Measurements from ENCODE around the gene LIPG.

DNA sequence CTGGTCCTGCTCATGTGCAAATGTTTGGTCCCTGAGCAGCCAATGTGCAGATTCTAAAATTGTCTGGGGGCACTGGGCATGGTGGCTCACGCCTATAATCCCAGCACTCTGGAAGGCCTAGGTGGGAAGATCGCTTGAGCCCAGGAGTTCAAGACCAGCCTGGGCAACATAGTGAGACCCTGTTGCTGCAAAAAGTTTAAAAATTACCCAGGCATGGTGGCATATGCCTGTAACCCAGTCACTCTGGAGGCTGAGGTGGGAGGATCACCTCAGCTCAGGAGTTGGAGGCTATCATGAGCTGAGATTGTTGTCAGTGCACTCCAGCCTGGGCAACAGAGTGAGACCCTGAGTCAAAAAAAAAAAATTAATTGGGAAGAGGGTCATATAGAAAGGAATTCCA is 5.1 kb downstream of the LIPG start:
- TF ChIP-seq BHLHE40 (IDR thresholded peaks at IDR 0.05; ENCODE audit: low read length) (no peak), BRCA1 (IDR thresholded peaks at IDR 0.05) (no peak), BRCA1 (CRISPR knock-in tag; IDR thresholded peaks at IDR 0.05) (no peak)

Measured in K562 (cell line).